ENCODE results near the gene HELZ.

Gene HELZ

DNA sequence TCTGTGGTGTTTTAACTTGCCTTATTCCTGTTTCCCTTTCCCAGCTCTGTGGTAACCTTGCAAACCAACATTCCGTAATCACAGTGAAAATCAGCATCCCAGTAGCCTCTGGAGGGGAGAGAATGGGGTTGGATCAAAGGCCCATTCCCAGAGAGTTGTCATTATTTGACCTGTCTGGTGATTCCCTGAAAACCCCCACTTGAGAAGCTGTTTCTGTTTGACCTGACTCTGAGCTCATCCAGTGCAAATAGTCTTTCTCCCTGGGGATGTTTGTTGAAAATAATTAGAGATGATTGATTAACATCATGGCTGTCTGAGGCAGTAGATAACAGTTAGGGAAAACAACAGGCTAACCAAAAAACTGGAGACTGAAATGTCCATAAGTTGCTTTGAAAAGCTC, 197.6 kb downstream of the HELZ start:
- Histone ChIP-seq H3K27ac (ENCODE audit: low read depth, low read length) (no peak overlapping the region), H3K79me2 (ENCODE audit: control insufficient read depth, insufficient read depth, low read length, poor library complexity) (no peaks in the 10 kb centered on the region), H3K23ac (ENCODE audit: low read length) (no peak overlapping the region), H3K27me3 (ENCODE audit: insufficient read depth, low read length) (no peaks in the 10 kb centered on the region), H2BK5ac (ENCODE audit: low read depth, low read length, poor library complexity) (no peak overlapping the region), H3K4me1 (ENCODE audit: control insufficient read depth in 1 of 2, insufficient read depth in 2 of 2, low read length in 2 of 2) (no peaks in the 10 kb centered on the region), H3K4ac (ENCODE audit: low read depth, low read length) (no peak overlapping the region), H4K8ac (ENCODE audit: low read depth, low read length) (no peak overlapping the region), H4K91ac (ENCODE audit: low read depth, low read length) (no peak overlapping the region), H4K12ac (ENCODE audit: low read depth, low read length) (no peak overlapping the region), H3K36me3 (ENCODE audit: control insufficient read depth in 1 of 2, insufficient read depth in 2 of 2, low read length in 2 of 2) (no peaks in the 10 kb centered on the region), H3K4me3 (ENCODE audit: low read depth, low read length) (no peak overlapping the region), H2BK12ac (ENCODE audit: low read length) (no peak overlapping the region), H3K79me1 (ENCODE audit: low read length) (no peaks in the 10 kb centered on the region), H3K4me2 (ENCODE audit: low read length) (no peak overlapping the region), H3K9ac (ENCODE audit: low read length) (no peak overlapping the region), H2AK5ac (ENCODE audit: low read length) (no peak overlapping the region), H2BK120ac (ENCODE audit: insufficient read depth, low read length, poor library complexity) (no peak overlapping the region), H3K9me3 (ENCODE audit: insufficient read depth, low read depth, low read length) (no peaks in the 10 kb centered on the region), H3K14ac (ENCODE audit: low read length) (no peak overlapping the region), H2AFZ (ENCODE audit: insufficient read depth, low read length, poor library complexity) (no peak overlapping the region), H3K18ac (ENCODE audit: low read length) (no peak overlapping the region)
- DNase-seq: no peak
- WGBS (ENCODE audit: extremely low coverage, insufficient coverage, insufficient read length): no CpG with 5 or more reads among the region's 1 CpG

DNA sequence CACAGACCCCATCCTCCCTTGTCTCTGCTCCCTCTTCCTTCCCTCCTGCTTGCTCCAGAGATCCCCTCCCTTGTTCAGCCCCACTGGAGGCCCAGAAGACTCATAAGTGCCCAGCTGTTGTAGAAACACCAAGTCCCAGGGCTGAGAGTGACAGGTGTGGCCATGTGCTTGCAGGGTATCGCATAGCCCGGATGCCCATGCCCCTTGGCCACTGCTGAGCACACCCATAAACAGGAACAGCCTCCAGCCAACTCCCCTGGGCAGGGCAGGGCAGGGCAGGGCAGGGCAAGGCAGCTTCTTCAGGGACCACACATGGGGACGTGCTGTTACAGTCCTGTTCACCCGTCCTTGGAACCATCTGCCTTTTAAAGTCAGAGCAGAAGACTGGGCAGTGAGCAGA, 198.6 kb downstream of the HELZ start:
- Histone ChIP-seq H2BK120ac (ENCODE audit: insufficient read depth, low read length, poor library complexity) (no peak overlapping the region), H4K91ac (ENCODE audit: low read depth, low read length) (no peak overlapping the region), H4K12ac (ENCODE audit: low read depth, low read length) (no peak overlapping the region), H3K23ac (ENCODE audit: low read length) (no peak overlapping the region), H3K36me3 (ENCODE audit: control insufficient read depth in 1 of 2, insufficient read depth in 2 of 2, low read length in 2 of 2) (no peaks in the 10 kb centered on the region), H3K4ac (ENCODE audit: low read depth, low read length) (no peak overlapping the region), H2BK12ac (ENCODE audit: low read length) (no peak overlapping the region), H3K9me3 (ENCODE audit: insufficient read depth, low read depth, low read length) (no peaks in the 10 kb centered on the region), H3K79me2 (ENCODE audit: control insufficient read depth, insufficient read depth, low read length, poor library complexity) (no peaks in the 10 kb centered on the region), H3K9ac (ENCODE audit: low read length) (no peak overlapping the region), H3K18ac (ENCODE audit: low read length) (no peak overlapping the region), H2BK5ac (ENCODE audit: low read depth, low read length, poor library complexity) (no peak overlapping the region), H3K27me3 (ENCODE audit: insufficient read depth, low read length) (no peaks in the 10 kb centered on the region), H3K14ac (ENCODE audit: low read length) (no peak overlapping the region), H3K27ac (ENCODE audit: low read depth, low read length) (no peak overlapping the region), H3K4me2 (ENCODE audit: low read length) (no peak overlapping the region), H3K4me3 (ENCODE audit: low read depth, low read length) (no peak overlapping the region), H3K79me1 (ENCODE audit: low read length) (no peaks in the 10 kb centered on the region), H3K4me1 (ENCODE audit: control insufficient read depth in 1 of 2, insufficient read depth in 2 of 2, low read length in 2 of 2) (no peaks in the 10 kb centered on the region), H2AFZ (ENCODE audit: insufficient read depth, low read length, poor library complexity) (no peak overlapping the region), H4K8ac (ENCODE audit: low read depth, low read length) (no peak overlapping the region), H2AK5ac (ENCODE audit: low read length) (no peak overlapping the region)
- DNase-seq: no peak
- WGBS (ENCODE audit: extremely low coverage, insufficient coverage, insufficient read length): no CpG with 5 or more reads among the region's 4 CpGs

DNA sequence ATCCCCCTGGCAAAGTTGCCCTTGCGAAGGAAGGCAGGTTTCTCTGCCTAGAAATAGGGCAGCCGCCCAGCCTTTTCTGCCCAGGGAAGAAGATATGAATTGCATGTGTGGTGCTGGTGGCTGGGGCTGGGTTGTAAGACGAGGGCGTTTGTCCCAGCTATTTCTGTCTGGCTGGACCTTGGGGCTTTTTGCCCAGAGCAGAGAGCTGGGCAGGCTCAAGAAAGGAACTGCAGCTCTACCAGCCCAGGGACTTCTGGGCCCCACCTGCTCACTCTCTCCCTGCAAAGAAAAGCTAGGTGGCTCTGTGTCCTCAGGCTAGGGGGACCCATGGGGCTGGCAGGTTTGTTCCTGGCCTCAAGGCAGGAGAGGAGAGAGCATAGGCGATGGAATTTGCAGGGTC, 200.1 kb downstream of the HELZ start:
- no peak for DNase-seq
- no peaks in the 10 kb centered on the region for H3K79me2 ChIP-seq (ENCODE audit: control insufficient read depth, insufficient read depth, low read length, poor library complexity)
- no peak overlapping the region for H3K27ac ChIP-seq (ENCODE audit: low read depth, low read length)
- no peaks in the 10 kb centered on the region for H3K9me3 ChIP-seq (ENCODE audit: insufficient read depth, low read depth, low read length)
- H3K18ac ChIP-seq (ENCODE audit: low read length): no peak overlapping the region
- H2BK5ac ChIP-seq (ENCODE audit: low read depth, low read length, poor library complexity): no peak overlapping the region
- no peaks in the 10 kb centered on the region for H3K36me3 ChIP-seq (ENCODE audit: control insufficient read depth in 1 of 2, insufficient read depth in 2 of 2, low read length in 2 of 2)
- no peak overlapping the region for H2AFZ ChIP-seq (ENCODE audit: insufficient read depth, low read length, poor library complexity)
- H3K27me3 ChIP-seq (ENCODE audit: insufficient read depth, low read length): no peaks in the 10 kb centered on the region
- no peaks in the 10 kb centered on the region for H3K4me1 ChIP-seq (ENCODE audit: control insufficient read depth in 1 of 2, insufficient read depth in 2 of 2, low read length in 2 of 2)
- H3K4me3 ChIP-seq (ENCODE audit: low read depth, low read length): no peak overlapping the region
- H4K91ac ChIP-seq (ENCODE audit: low read depth, low read length): no peak overlapping the region
- no peak overlapping the region for H3K4ac ChIP-seq (ENCODE audit: low read depth, low read length)
- no peak overlapping the region for H2BK120ac ChIP-seq (ENCODE audit: insufficient read depth, low read length, poor library complexity)
- H4K8ac ChIP-seq (ENCODE audit: low read depth, low read length): no peak overlapping the region
- WGBS (ENCODE audit: extremely low coverage, insufficient coverage, insufficient read length): no CpG with 5 or more reads among the region's 5 CpGs
- H3K9ac ChIP-seq (ENCODE audit: low read length): no peak overlapping the region
- no peaks in the 10 kb centered on the region for H3K79me1 ChIP-seq (ENCODE audit: low read length)
- no peak overlapping the region for H2AK5ac ChIP-seq (ENCODE audit: low read length)
- H3K23ac ChIP-seq (ENCODE audit: low read length): no peak overlapping the region
- H3K4me2 ChIP-seq (ENCODE audit: low read length): no peak overlapping the region
- H4K12ac ChIP-seq (ENCODE audit: low read depth, low read length): no peak overlapping the region
- no peak overlapping the region for H2BK12ac ChIP-seq (ENCODE audit: low read length)
- no peak overlapping the region for H3K14ac ChIP-seq (ENCODE audit: low read length)

- H3K4ac ChIP-seq (ENCODE audit: low read depth, low read length): no peak within 1 kb of the TSS
- no peak within 1 kb of the TSS for H4K8ac ChIP-seq (ENCODE audit: low read depth, low read length)
- H2BK5ac ChIP-seq (ENCODE audit: low read depth, low read length, poor library complexity): no peak within 1 kb of the TSS
- no peak within 1 kb of the TSS for H3K9ac ChIP-seq (ENCODE audit: low read length)
- no peak within 1 kb of the TSS for H2AK5ac ChIP-seq (ENCODE audit: low read length)
- DNase-seq: no peak
- no peaks in the 10 kb centered on the region for H3K79me1 ChIP-seq (ENCODE audit: low read length)
- no peak within 1 kb of the TSS for H3K23ac ChIP-seq (ENCODE audit: low read length)
- H3K4me2 ChIP-seq (ENCODE audit: low read length): no peak within 1 kb of the TSS
- no CpG with 5 or more reads among the region's 32 CpGs for WGBS (ENCODE audit: extremely low coverage, insufficient coverage, insufficient read length)
- H2BK120ac ChIP-seq (ENCODE audit: insufficient read depth, low read length, poor library complexity): no peak within 1 kb of the TSS
- no peaks in the 10 kb centered on the region for H3K79me2 ChIP-seq (ENCODE audit: control insufficient read depth, insufficient read depth, low read length, poor library complexity)
- H3K27me3 ChIP-seq (ENCODE audit: insufficient read depth, low read length): no peaks in the 10 kb centered on the region
- no peak within 1 kb of the TSS for H3K14ac ChIP-seq (ENCODE audit: low read length)
- no peak within 1 kb of the TSS for H2AFZ ChIP-seq (ENCODE audit: insufficient read depth, low read length, poor library complexity)
- no peaks in the 10 kb centered on the region for H3K36me3 ChIP-seq (ENCODE audit: control insufficient read depth in 1 of 2, insufficient read depth in 2 of 2, low read length in 2 of 2)
- H4K12ac ChIP-seq (ENCODE audit: low read depth, low read length): no peak within 1 kb of the TSS
- H3K27ac ChIP-seq (ENCODE audit: low read depth, low read length): no peak within 1 kb of the TSS
- H3K9me3 ChIP-seq (ENCODE audit: insufficient read depth, low read depth, low read length): no peaks in the 10 kb centered on the region
- H3K4me1 ChIP-seq (ENCODE audit: control insufficient read depth in 1 of 2, insufficient read depth in 2 of 2, low read length in 2 of 2): no peaks in the 10 kb centered on the region
- no peak within 1 kb of the TSS for H3K18ac ChIP-seq (ENCODE audit: low read length)
- H3K4me3 ChIP-seq (ENCODE audit: low read depth, low read length): no peak within 1 kb of the TSS
- no peak within 1 kb of the TSS for H2BK12ac ChIP-seq (ENCODE audit: low read length)
- H4K91ac ChIP-seq (ENCODE audit: low read depth, low read length): no peak within 1 kb of the TSS
Measured at GRCh38 chr17:67044016-67044772, 200.8 kb downstream of the HELZ start, which contains the start of gene CACNG1. Gene CACNG1 (plus strand): TSS chr17:67044554. CDS start chr17:67044661, 107 bp downstream.
